Esophagus muscularis mucosa (tissue), 4 donors: ENCODE results near the gene ASTN2. TPM values are rescaled to one million over a fixed set of nuclear protein-coding genes. Genes with fewer than 3 reads are reported as not detected.

ENCODE experiments used
- DNase-seq: peaks from one replicate; pipeline ENCODE4 v3.0.0-alpha.2; 2017; ENCODE audit errors: extremely low spot score
- H3K27ac ChIP-seq, 4 donors: fragments of 200-600 bp; sonication (generic); replicated peaks in 1 of 4; 1 replicate in 3 of 4; 2 replicates in 1 of 4; pipeline ENCODE4 v1.5.1; 2016 to 2019; ENCODE audit warnings: mild to moderate bottlenecking in 1 of 4
- H3K27me3 ChIP-seq, 4 donors: fragments of 200-600 bp; sonication (generic); one replicate each; pipeline versions ENCODE4 v1.5.1 to v1.6.0; 2016 to 2019
- H3K36me3 ChIP-seq, 4 donors: fragments of 200-600 bp; sonication (generic); one replicate each; pipeline ENCODE4 v1.5.1; 2016 to 2019
- H3K4me1 ChIP-seq, 4 donors: fragments of 200-600 bp; sonication (generic); one replicate each; pipeline ENCODE4 v1.5.1; 2016 to 2019
- H3K4me3 ChIP-seq, 4 donors: fragments of 200-600 bp; sonication (generic); 1 replicate in 2 of 4; 2 replicates in 2 of 4; pipeline ENCODE4 v1.5.1; 2016 to 2019; ENCODE audit warnings: mild to moderate bottlenecking in 4 of 4, moderate library complexity in 1 of 4
- H3K9me3 ChIP-seq, 4 donors: fragments of 200-600 bp; sonication (generic); 1 replicate in 3 of 4; 2 replicates in 1 of 4; pipeline ENCODE4 v1.5.1; 2016 to 2019
- EP300 ChIP-seq: sonication (generic); formaldehyde crosslinking; IDR thresholded peaks from one replicate; pipeline ENCODE4 v1.6.1; 2017; ENCODE audit warnings: antibody characterized with exemption
- POLR2A ChIP-seq: fragments of 450-650 bp; IDR thresholded peaks from one replicate; pipeline ENCODE4 v1.6.1; 2017; ENCODE audit warnings: antibody characterized with exemption, moderate library complexity, mild to moderate bottlenecking, low read depth
- POLR2AphosphoS5 ChIP-seq, 2 donors: sonication (generic); formaldehyde crosslinking; IDR thresholded peaks; one replicate each; pipeline ENCODE4 v1.6.1; 2017; ENCODE audit warnings: antibody characterized with exemption in 2 of 2
- WGBS: methylation state at CpG from one replicate; pipeline ENCODE4 v1.1.5; 2018; 5-methylcytosine and 5-hydroxymethylcytosine counted together
- intact Hi-C: fragments of 100-400 bp; cut with DNase I; formaldehyde crosslinking; loops from one replicate; pipeline ENCODE4 v1.15.1; 2023
- total RNA-seq, 4 donors: library from RNA; depleted of rRNA; stranded (reverse); fragments of >200 nt; gene quantifications; one replicate each; pipeline versions ENCODE4 v1.1.0 to v1.2.1, GENCODE V29; 2016
- TF ChIP-seq, protein P1 (sequence below), 3 experiments: fragments of 200-600 bp in 2 of 3; fragments of 450-650 bp in 1 of 3; sonication (generic) in 2 of 3; IDR thresholded peaks; one replicate each; pipeline ENCODE4 v1.5.1; 2017 to 2019; ENCODE audit warnings: antibody characterized with exemption in 3 of 3, mild to moderate bottlenecking in 2 of 3, moderate library complexity in 1 of 3

ASTN2 gene
- total RNA-seq, 4 donors from 2014 or later: 4.2 to 6.9 (median 5.5) TPM

DNA sequence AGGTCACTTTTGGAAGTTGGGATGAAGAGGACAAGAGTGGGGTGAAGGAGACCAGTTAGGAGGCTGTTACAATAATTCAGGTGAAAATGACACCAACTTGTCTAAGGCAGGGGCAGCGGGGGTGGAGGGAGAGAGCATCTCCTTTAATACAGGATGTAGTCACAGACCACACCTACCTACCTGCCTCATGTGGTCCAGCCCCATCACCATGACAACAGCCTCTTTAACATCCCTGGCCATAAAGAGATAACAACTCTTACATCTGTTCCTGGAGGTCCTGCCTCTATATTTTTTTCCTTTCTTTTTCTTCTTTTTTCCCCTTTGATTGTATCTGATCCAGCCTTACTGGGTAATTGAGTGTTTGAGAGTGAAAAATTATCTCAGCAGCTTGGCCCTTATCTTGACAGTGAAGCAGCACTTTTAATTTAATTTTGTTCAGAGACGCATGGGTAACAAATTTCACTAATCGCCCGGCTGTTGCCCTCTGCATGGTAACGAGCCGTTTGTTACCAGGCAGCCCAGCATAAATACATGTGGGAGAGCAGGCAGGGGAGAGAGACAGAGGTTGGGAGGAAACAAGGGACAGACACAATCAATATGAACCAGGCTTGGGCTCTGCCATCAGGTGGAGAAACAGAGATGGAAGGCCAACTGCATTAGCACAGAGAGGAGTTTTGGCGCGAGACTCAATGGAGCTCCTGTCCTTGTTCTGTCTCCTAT is 338.1 kb downstream of the ASTN2 start:
- H3K36me3 ChIP-seq: no peaks in the 10 kb centered on the region
- no peak overlapping the region for H3K27ac ChIP-seq
- no peaks in the 10 kb centered on the region for H3K9me3 ChIP-seq
- TF ChIP-seq EP300 (no peak), POLR2AphosphoS5 (IDR thresholded peaks at IDR 0.05) (no peak), POLR2A (no peak)
- TF ChIP-seq, protein P1, sequence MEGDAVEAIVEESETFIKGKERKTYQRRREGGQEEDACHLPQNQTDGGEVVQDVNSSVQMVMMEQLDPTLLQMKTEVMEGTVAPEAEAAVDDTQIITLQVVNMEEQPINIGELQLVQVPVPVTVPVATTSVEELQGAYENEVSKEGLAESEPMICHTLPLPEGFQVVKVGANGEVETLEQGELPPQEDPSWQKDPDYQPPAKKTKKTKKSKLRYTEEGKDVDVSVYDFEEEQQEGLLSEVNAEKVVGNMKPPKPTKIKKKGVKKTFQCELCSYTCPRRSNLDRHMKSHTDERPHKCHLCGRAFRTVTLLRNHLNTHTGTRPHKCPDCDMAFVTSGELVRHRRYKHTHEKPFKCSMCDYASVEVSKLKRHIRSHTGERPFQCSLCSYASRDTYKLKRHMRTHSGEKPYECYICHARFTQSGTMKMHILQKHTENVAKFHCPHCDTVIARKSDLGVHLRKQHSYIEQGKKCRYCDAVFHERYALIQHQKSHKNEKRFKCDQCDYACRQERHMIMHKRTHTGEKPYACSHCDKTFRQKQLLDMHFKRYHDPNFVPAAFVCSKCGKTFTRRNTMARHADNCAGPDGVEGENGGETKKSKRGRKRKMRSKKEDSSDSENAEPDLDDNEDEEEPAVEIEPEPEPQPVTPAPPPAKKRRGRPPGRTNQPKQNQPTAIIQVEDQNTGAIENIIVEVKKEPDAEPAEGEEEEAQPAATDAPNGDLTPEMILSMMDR (IDR thresholded peaks at IDR 0.05): no peak
- H3K27me3 ChIP-seq: peaks cover 0 to 6% (median 0%) of the 10 kb centered on the region in 4 donors
- 85% methylated on average over 8 of the region's 8 CpGs for WGBS
- DNase-seq: no peak
- H3K4me1 ChIP-seq: no peaks in the 10 kb centered on the region
- intact Hi-C loops: no loop called here
- H3K4me3 ChIP-seq: no peak overlapping the region

- no peak for DNase-seq
- H3K36me3 ChIP-seq: no peaks in the 10 kb centered on the region
- H3K4me3 ChIP-seq: no peak overlapping the region
- H3K27ac ChIP-seq: no peak overlapping the region
- H3K9me3 ChIP-seq: no peaks in the 10 kb centered on the region
- intact Hi-C loops: no loop called here
- H3K4me1 ChIP-seq: no peaks in the 10 kb centered on the region
- peaks cover 0 to 6% (median 0%) of the 10 kb centered on the region in 4 donors for H3K27me3 ChIP-seq
- TF ChIP-seq POLR2AphosphoS5 (IDR thresholded peaks at IDR 0.05) (no peak), POLR2A (no peak), EP300 (no peak)
- TF ChIP-seq, protein P1 (IDR thresholded peaks at IDR 0.05): no peak
These were observed 339.2 kb downstream of the ASTN2 start for GRCh38 chr9:117075636-117076035.

DNA sequence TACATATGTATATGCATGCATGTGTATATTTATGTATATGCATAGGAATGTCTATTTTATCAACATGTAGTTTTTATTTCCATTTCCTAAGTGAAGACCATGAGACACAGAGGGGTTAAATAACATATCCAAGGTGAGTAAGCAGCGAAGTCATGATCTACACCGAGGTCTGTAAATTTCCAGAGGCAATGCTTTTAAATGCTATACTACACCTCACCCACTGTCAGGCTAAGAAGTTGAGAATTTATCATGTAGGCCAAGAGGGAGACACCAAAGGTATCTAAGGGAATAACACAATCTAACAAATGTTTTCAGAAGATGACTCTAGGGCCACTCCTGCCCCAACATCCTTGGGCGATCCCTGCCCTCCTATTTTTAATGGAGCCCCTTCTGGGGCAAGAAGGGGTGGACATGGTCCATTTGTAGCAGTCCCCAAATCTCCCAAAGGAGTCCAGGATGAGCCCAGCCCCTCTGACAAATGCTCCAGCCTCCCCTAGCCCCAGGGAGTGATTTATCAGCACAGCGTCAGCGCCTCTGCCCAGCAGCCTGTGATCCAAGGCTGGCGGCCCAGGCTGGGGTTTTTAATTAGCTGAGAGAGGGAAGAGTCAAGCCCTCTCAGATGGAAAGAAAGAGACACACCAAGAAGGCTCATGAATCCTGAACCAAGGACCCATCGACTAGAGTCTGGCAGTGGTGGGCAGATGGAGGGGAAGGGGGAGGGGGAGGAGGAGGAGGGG is 339.9 kb downstream of the ASTN2 start:
- H3K4me1 ChIP-seq: no peaks in the 10 kb centered on the region
- no peaks in the 10 kb centered on the region for H3K36me3 ChIP-seq
- H3K9me3 ChIP-seq: no peaks in the 10 kb centered on the region
- DNase-seq: no peak
- peaks cover 0 to 6% (median 0%) of the 10 kb centered on the region in 4 donors for H3K27me3 ChIP-seq
- 68% methylated on average over 7 of the region's 7 CpGs for WGBS
- intact Hi-C loops: no loop called here
- H3K4me3 ChIP-seq: no peak overlapping the region
- TF ChIP-seq, protein P1 (IDR thresholded peaks at IDR 0.05): no peak
- TF ChIP-seq POLR2AphosphoS5 (IDR thresholded peaks at IDR 0.05) (no peak), EP300 (no peak), POLR2A (no peak)
- H3K27ac ChIP-seq: no peak overlapping the region

GRCh38 chr9:117074342-117074662 is 340.6 kb downstream of the ASTN2 start:
- Histone ChIP-seq H3K36me3 (no peaks in the 10 kb centered on the region), H3K27me3 (peaks cover 0 to 6% (median 0%) of the 10 kb centered on the region in 4 donors), H3K27ac (no peak overlapping the region), H3K4me3 (no peak overlapping the region), H3K9me3 (no peaks in the 10 kb centered on the region), H3K4me1 (no peaks in the 10 kb centered on the region)
- intact Hi-C loops: no loop called here
- 81% methylated on average over 3 of the region's 3 CpGs for WGBS
- TF ChIP-seq, protein P1 (IDR thresholded peaks at IDR 0.05): no peak
- TF ChIP-seq POLR2A: no peak
- no peak for TF ChIP-seq POLR2AphosphoS5 (IDR thresholded peaks at IDR 0.05)
- no peak for TF ChIP-seq EP300
- DNase-seq: no peak
